T-helper 17 cell (primary cell): ENCODE data around the gene OSTM1. TPM values are rescaled to one million over a fixed set of nuclear protein-coding genes. Genes with fewer than 3 reads are reported as not detected.
"Not testable (repeated sequence)": the region's sequence is repeated elsewhere in the genome, so short reads cannot be mapped to it uniquely, and the experiment has no call there.

Experiments
- ATAC-seq: fragments of 150-1000 bp; cut with Tn5 transposase; 2 replicates; pipeline ENCODE4 v1.10.0; 2021; ENCODE audit warnings: mild to moderate bottlenecking, moderate library complexity
- DNase-seq, 3 donors: peaks; one replicate each; pipeline versions ENCODE4 v3.0.0 to v3.0.0-alpha.2; 2020 to 2021
- H3K9me3 ChIP-seq: one replicate; pipeline ENCODE4 v1.7.0; 2013; ENCODE audit warnings: low read length, mild to moderate bottlenecking; ENCODE audit not compliant: control insufficient read depth, poor library complexity, severe bottlenecking
- H3K27ac Mint-ChIP-seq: one replicate; pipeline ENCODE4 v1.8.0; 2022; ENCODE audit warnings: mild to moderate bottlenecking, moderate library complexity, mixed read lengths
- H3K27me3 Mint-ChIP-seq: one replicate; pipeline ENCODE4 v1.8.0; 2022; ENCODE audit warnings: mixed read lengths
- H3K36me3 Mint-ChIP-seq: one replicate; pipeline ENCODE4 v1.8.0; 2022; ENCODE audit warnings: low read depth, mixed read lengths
- H3K4me1 Mint-ChIP-seq: one replicate; pipeline ENCODE4 v1.8.0; 2022; ENCODE audit warnings: mild to moderate bottlenecking, mixed read lengths
- H3K4me3 Mint-ChIP-seq: one replicate; pipeline ENCODE4 v1.8.0; 2022; ENCODE audit warnings: mild to moderate bottlenecking, moderate library complexity, mixed read lengths
- total RNA-seq, 4 donors: library from RNA in 2 of 4; stranded (reverse) in 2 of 4; gene quantifications; one replicate each; pipeline ENCODE4 v1.2.3 and lab custom pipeline; 2022 to 2026

Gene OSTM1
- total RNA-seq, 2 donors from 2014 or later = 36.7 to 38.5 TPM

DNA sequence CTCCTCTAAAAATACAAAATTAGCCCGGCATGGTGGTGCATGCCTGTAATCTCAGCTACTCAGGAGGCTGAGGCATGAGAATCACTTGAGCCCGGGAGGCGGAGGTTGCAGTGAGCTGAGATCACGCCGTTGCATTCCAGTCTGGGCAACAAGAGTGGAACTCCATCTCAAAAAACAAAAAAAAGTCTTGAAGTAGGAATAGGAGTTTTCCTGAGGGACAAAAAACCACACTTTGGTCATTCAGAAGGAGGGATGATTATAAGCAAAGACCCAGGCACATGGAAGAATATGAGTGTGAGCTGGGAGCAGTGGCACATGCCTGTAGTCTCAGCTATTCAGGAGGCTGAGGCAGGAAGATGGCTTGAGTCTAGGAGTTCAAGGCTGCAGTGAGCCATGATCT is 74.3 kb downstream of the OSTM1 start:
- H3K4me1 Mint-ChIP-seq, H3K4me3 Mint-ChIP-seq, H3K27ac Mint-ChIP-seq, ATAC-seq, H3K36me3 Mint-ChIP-seq, H3K9me3 ChIP-seq, DNase-seq: not testable (repeated sequence)
- H3K27me3 Mint-ChIP-seq = peaks cover 18% of the 10 kb centered on the region

GRCh38 chr6:107999341-107999740 is 75.2 kb downstream of the OSTM1 start:
- Mint-ChIP-seq H3K27me3 (peaks cover 18% of the 10 kb centered on the region), H3K4me3 (no peak overlapping the region), H3K36me3 (no peaks in the 10 kb centered on the region), H3K27ac (no peak overlapping the region), H3K4me1 (peaks cover 4% of the 10 kb centered on the region)
- H3K9me3 ChIP-seq = no peaks in the 10 kb centered on the region
- ATAC-seq (no peak), DNase-seq (no peak)

DNA sequence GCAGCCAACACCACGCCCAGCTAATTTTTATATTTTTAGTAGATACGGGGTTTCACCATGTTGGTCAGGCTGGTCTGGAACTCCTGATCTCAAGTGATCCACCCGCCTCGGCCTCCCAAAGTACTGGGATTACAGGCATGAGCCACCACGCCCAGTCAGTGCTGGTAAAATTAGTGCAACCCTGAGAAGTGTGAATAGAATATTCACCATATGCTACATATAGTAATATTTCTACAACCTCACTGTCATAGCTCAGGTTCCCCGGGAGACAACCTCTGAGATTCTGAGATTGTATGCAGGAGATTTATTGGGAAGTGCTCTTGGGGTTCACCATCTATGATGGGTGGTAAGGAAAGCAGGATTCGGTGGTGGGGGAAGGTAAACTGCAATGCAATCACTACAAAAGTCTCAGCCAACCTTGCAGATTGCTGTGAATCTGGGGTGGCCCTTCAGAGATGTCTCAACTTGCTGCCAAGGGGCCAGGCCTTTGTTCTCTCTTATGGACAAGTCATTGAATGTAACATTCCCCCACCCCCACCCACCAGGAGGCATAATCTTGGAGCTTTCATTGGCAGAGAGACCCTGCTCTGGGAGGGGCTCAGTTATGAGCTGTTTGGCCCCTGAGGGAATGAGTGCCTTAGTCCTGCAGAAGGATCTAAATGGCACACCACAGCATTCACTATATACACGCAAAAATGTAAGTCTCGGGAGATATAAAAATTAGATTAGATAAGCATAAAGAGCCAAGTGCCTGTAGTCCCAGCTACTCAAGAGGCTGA is 82.6 kb downstream of the OSTM1 start:
- Mint-ChIP-seq H3K4me3 (no peak overlapping the region), H3K27ac (peak overlapping the region; percentile 68)

More for the DNA sequence above, 82.6 kb downstream of the OSTM1 start:
- H3K27me3 Mint-ChIP-seq = peaks cover 14% of the 10 kb centered on the region
- peaks cover 2% of the 10 kb centered on the region for H3K36me3 Mint-ChIP-seq
- ATAC-seq (no peak), DNase-seq (no peak)
- H3K4me1 Mint-ChIP-seq = peaks cover 7% of the 10 kb centered on the region
- no peaks in the 10 kb centered on the region for H3K9me3 ChIP-seq

Other genes starting within 250 kb of the OSTM1 start
- gene SEC63, start 116.5 kb downstream of the OSTM1 start, total RNA-seq = 10 to 100 TPM; 76.6 to 86.7 TPM
- not detected for gene NR2E1, start 91.3 kb upstream of the OSTM1 start, total RNA-seq
- 10 to 100 TPM; 51.5 to 52.3 TPM for gene SNX3, start 186.3 kb upstream of the OSTM1 start, total RNA-seq
- gene AFG1L, start 220.3 kb upstream of the OSTM1 start, total RNA-seq = 1 to 10 TPM; 3.0 to 4.8 TPM